Esophagus muscularis mucosa (tissue), 4 donors: ENCODE results near the gene OR11G2.

Source experiments
- EP300 ChIP-seq: sonication (generic); formaldehyde crosslinking; IDR thresholded peaks from one replicate; pipeline ENCODE4 v1.6.1; 2017; ENCODE audit warnings: antibody characterized with exemption
- POLR2A ChIP-seq: fragments of 450-650 bp; IDR thresholded peaks from one replicate; pipeline ENCODE4 v1.6.1; 2017; ENCODE audit warnings: antibody characterized with exemption, moderate library complexity, mild to moderate bottlenecking, low read depth
- POLR2AphosphoS5 ChIP-seq, 2 donors: sonication (generic); formaldehyde crosslinking; IDR thresholded peaks; one replicate each; pipeline ENCODE4 v1.6.1; 2017; ENCODE audit warnings: antibody characterized with exemption in 2 of 2
- TF ChIP-seq, protein P1 (sequence below), 3 experiments: fragments of 200-600 bp in 2 of 3; fragments of 450-650 bp in 1 of 3; sonication (generic) in 2 of 3; IDR thresholded peaks; one replicate each; pipeline ENCODE4 v1.5.1; 2017 to 2019; ENCODE audit warnings: antibody characterized with exemption in 3 of 3, mild to moderate bottlenecking in 2 of 3, moderate library complexity in 1 of 3

DNA sequence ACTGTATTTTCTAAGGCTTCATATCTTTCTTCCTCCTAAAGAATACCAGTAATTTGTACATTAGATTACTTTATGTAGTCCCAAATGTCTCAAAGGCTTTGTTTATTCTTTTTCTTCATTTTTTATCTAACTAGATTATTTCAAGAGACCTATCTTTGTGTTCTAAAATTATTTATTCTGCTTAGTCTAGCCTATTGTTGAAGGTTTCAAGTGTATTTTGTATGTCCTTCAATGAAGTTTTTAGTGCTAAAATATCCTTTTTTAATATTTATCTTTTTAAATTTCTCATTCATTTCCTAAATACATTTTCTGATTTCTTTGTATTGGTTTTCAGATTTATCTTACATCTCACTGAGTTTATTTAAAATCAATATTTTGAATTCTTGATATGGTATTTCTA, 26.2 kb upstream of the OR11G2 start:
- TF ChIP-seq, protein P1, sequence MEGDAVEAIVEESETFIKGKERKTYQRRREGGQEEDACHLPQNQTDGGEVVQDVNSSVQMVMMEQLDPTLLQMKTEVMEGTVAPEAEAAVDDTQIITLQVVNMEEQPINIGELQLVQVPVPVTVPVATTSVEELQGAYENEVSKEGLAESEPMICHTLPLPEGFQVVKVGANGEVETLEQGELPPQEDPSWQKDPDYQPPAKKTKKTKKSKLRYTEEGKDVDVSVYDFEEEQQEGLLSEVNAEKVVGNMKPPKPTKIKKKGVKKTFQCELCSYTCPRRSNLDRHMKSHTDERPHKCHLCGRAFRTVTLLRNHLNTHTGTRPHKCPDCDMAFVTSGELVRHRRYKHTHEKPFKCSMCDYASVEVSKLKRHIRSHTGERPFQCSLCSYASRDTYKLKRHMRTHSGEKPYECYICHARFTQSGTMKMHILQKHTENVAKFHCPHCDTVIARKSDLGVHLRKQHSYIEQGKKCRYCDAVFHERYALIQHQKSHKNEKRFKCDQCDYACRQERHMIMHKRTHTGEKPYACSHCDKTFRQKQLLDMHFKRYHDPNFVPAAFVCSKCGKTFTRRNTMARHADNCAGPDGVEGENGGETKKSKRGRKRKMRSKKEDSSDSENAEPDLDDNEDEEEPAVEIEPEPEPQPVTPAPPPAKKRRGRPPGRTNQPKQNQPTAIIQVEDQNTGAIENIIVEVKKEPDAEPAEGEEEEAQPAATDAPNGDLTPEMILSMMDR (IDR thresholded peaks at IDR 0.05), result no peak
- TF ChIP-seq EP300 (no peak), POLR2AphosphoS5 (IDR thresholded peaks at IDR 0.05) (no peak), POLR2A (no peak)
